Neural cell (in vitro differentiated cells): ENCODE data around the gene OGN.

ENCODE experiments used
- CTCF ChIP-seq: fragments of 450-650 bp; IDR thresholded peaks from 2 replicates; pipeline ENCODE4 v1.5.1; 2014; ENCODE audit warnings: antibody characterized with exemption, mild to moderate bottlenecking, moderate library complexity; ENCODE audit not compliant: poor library complexity, severe bottlenecking
- EP300 ChIP-seq: fragments of 450-650 bp; conservative IDR thresholded peaks from 2 replicates; pipeline ENCODE4 v1.6.1; 2014; ENCODE audit warnings: antibody characterized with exemption, mild to moderate bottlenecking, moderate library complexity; ENCODE audit not compliant: poor library complexity, severe bottlenecking
- EZH2 ChIP-seq: fragments of 200-600, 300-800 bp; shearing (Covaris generic), sonication (generic); IDR thresholded peaks from 2 replicates; pipeline ENCODE4 v1.6.1; 2014; ENCODE audit warnings: antibody characterized with exemption, low read length, borderline replicate concordance, mild to moderate bottlenecking; ENCODE audit not compliant: insufficient read depth, poor library complexity, severe bottlenecking
- TAF1 ChIP-seq: IDR thresholded peaks from 2 replicates; pipeline ENCODE4 v1.6.1; 2012; ENCODE audit warnings: low read depth

- TF ChIP-seq CTCF (peak; percentile 26), TAF1 (no peak), EZH2 (no peak), EP300 (no peak)
Measured at GRCh38 chr9:92438900-92439526, 34.6 kb upstream of the OGN start.
